ENCODE results near the gene BBS12. TPM values are rescaled to one million over a fixed set of nuclear protein-coding genes. Genes with fewer than 3 reads are reported as not detected.

BBS12 gene
- total RNA-seq, 1 donor from 2014 or later = 2.2 TPM

- intact Hi-C loops (cut with DNase I) = no loop called here
- Histone ChIP-seq H3K27me3 (no peaks in the 10 kb centered on the region), H3K4me3 (no peak overlapping the region), H3K36me3 (no peaks in the 10 kb centered on the region), H3K9me3 (no peaks in the 10 kb centered on the region), H3K27ac (no peak overlapping the region), H3K4me1 (no peaks in the 10 kb centered on the region)
- no peak for DNase-seq (ENCODE audit: extremely low spot score in 2 of 2)
- TF ChIP-seq POLR2A (IDR thresholded peaks at IDR 0.05) (no peak), POLR2AphosphoS5 (IDR thresholded peaks at IDR 0.05; ENCODE audit: insufficient read depth in 1 of 2, low read depth in 1 of 2) (no peak), CTCF (IDR thresholded peaks at IDR 0.05) (no peak)
These were observed 31.7 kb downstream of the BBS12 start for GRCh38 chr4:122764071-122764820.

- no peak overlapping the region for H3K27ac ChIP-seq
- H3K27me3 ChIP-seq = no peaks in the 10 kb centered on the region
- intact Hi-C loops (cut with DNase I) = no loop called here
- H3K4me3 ChIP-seq = no peak overlapping the region
- TF ChIP-seq POLR2AphosphoS5 (IDR thresholded peaks at IDR 0.05; ENCODE audit: insufficient read depth in 1 of 2, low read depth in 1 of 2) = no peak
- no peak for TF ChIP-seq CTCF (IDR thresholded peaks at IDR 0.05)
- TF ChIP-seq POLR2A (IDR thresholded peaks at IDR 0.05) = no peak
- H3K9me3 ChIP-seq = no peaks in the 10 kb centered on the region
- no peaks in the 10 kb centered on the region for H3K36me3 ChIP-seq
- H3K4me1 ChIP-seq = no peaks in the 10 kb centered on the region
- no peak for DNase-seq (ENCODE audit: extremely low spot score in 2 of 2)
These were observed 32.3 kb downstream of the BBS12 start for GRCh38 chr4:122764821-122765215.

GRCh38 chr4:122765692-122766352 is 33.3 kb downstream of the BBS12 start:
- H3K4me3 ChIP-seq = no peak overlapping the region
- TF ChIP-seq CTCF (IDR thresholded peaks at IDR 0.05) = no peak
- TF ChIP-seq POLR2A (IDR thresholded peaks at IDR 0.05) = no peak
- no peak for TF ChIP-seq POLR2AphosphoS5 (IDR thresholded peaks at IDR 0.05; ENCODE audit: insufficient read depth in 1 of 2, low read depth in 1 of 2)
- no peaks in the 10 kb centered on the region for H3K27me3 ChIP-seq
- no peak overlapping the region for H3K27ac ChIP-seq
- no peaks in the 10 kb centered on the region for H3K4me1 ChIP-seq
- no peaks in the 10 kb centered on the region for H3K9me3 ChIP-seq
- no peak for DNase-seq (ENCODE audit: extremely low spot score in 2 of 2)
- intact Hi-C loops (cut with DNase I) = no loop called here
- H3K36me3 ChIP-seq = no peaks in the 10 kb centered on the region

- no peaks in the 10 kb centered on the region for H3K27me3 ChIP-seq
- intact Hi-C loops (cut with DNase I) = no loop called here
- H3K4me1 ChIP-seq = no peaks in the 10 kb centered on the region
- H3K4me3 ChIP-seq = no peak overlapping the region
- H3K9me3 ChIP-seq = no peaks in the 10 kb centered on the region
- DNase-seq (ENCODE audit: extremely low spot score in 2 of 2) = no peak
- no peak overlapping the region for H3K27ac ChIP-seq
- no peaks in the 10 kb centered on the region for H3K36me3 ChIP-seq
- TF ChIP-seq POLR2A (IDR thresholded peaks at IDR 0.05) (no peak), CTCF (IDR thresholded peaks at IDR 0.05) (no peak), POLR2AphosphoS5 (IDR thresholded peaks at IDR 0.05; ENCODE audit: insufficient read depth in 1 of 2, low read depth in 1 of 2) (no peak)
These were observed 33.8 kb downstream of the BBS12 start for GRCh38 chr4:122766353-122766705.

GRCh38 chr4:122766950-122767349 is 34.4 kb downstream of the BBS12 start:
- TF ChIP-seq POLR2A (IDR thresholded peaks at IDR 0.05) (no peak), POLR2AphosphoS5 (IDR thresholded peaks at IDR 0.05; ENCODE audit: insufficient read depth in 1 of 2, low read depth in 1 of 2) (no peak), CTCF (IDR thresholded peaks at IDR 0.05) (no peak)
- Histone ChIP-seq H3K9me3 (no peaks in the 10 kb centered on the region), H3K36me3 (no peaks in the 10 kb centered on the region), H3K27me3 (no peaks in the 10 kb centered on the region), H3K27ac (no peak overlapping the region), H3K4me3 (no peak overlapping the region), H3K4me1 (no peaks in the 10 kb centered on the region)
- intact Hi-C loops (cut with DNase I) = no loop called here
- no peak for DNase-seq (ENCODE audit: extremely low spot score in 2 of 2)

All from vagina (tissue), 2 donors.